B cell (primary cell): ENCODE results near the gene EVL. TPM values are rescaled to one million over a fixed set of nuclear protein-coding genes. Genes with fewer than 3 reads are reported as not detected.

Experiments used
- ATAC-seq: fragments of 200-7000 bp; cut with Tn5 transposase; one replicate; pipeline ENCODE4 v1.10.0; 2021; ENCODE audit warnings: low read depth, mild to moderate bottlenecking, moderate number of reproducible peaks, moderate library complexity
- CTCF ChIA-PET: fragments of 350-600 bp; sonication (Branson Sonifier 250); formaldehyde crosslinking; loops from one replicate; lab custom pipeline; 2021; ENCODE audit warnings: antibody characterized with exemption, inconsistent platforms; lab: Charles Lee
- POLR2A ChIA-PET: fragments of 350-600 bp; sonication (Branson Sonifier 250); formaldehyde crosslinking; loops from one replicate; lab custom pipeline; 2021; ENCODE audit warnings: antibody characterized with exemption; lab: Charles Lee
- DNase-seq: peaks from one replicate; pipeline ENCODE4 v3.0.0; 2013
- H2AFZ ChIP-seq: 2 replicates; pipeline ENCODE4 v1.6.1; 2012; ENCODE audit warnings: mild to moderate bottlenecking, low read depth, low read length; ENCODE audit not compliant: insufficient read depth, poor library complexity, severe bottlenecking
- H3K27ac ChIP-seq, 2 donors: 1 replicate in 1 of 2; 2 replicates in 1 of 2; pipeline ENCODE4 v1.5.1; 2012 to 2013; ENCODE audit warnings: low read length in 2 of 2, mild to moderate bottlenecking in 2 of 2, moderate library complexity in 1 of 2
- H3K27me3 ChIP-seq, 4 experiments: fragments of 200-600 bp in 1 of 4; sonication (generic) in 1 of 4; replicated peaks in 1 of 4; 1 replicate in 2 of 4; 2 replicates in 2 of 4; pipeline versions ENCODE4 v1.6.1 to v1.7.0; 2013 to 2016; ENCODE audit warnings: low read length in 3 of 4, mild to moderate bottlenecking in 2 of 4, mixed read lengths in 1 of 4, moderate library complexity in 1 of 4; ENCODE audit not compliant: insufficient read depth in 4 of 4, control insufficient read depth in 3 of 4; ENCODE audit errors: control extremely low read depth in 1 of 4
- H3K36me3 ChIP-seq, 2 experiments: replicated peaks in 1 of 2; 1 replicate in 1 of 2; 2 replicates in 1 of 2; pipeline versions ENCODE4 v1.6.1 to v1.7.1; 2013; ENCODE audit warnings: low read length in 1 of 2; ENCODE audit not compliant: insufficient read depth in 2 of 2, control insufficient read depth in 1 of 2; ENCODE audit errors: control extremely low read depth in 1 of 2, extremely low read depth in 1 of 2
- H3K4me1 ChIP-seq, 2 donors: fragments of 200-600 bp in 1 of 2; sonication (generic) in 1 of 2; 1 replicate in 1 of 2; 2 replicates in 1 of 2; pipeline versions ENCODE4 v1.5.1 to v1.6.1; 2013 to 2017; ENCODE audit warnings: low read length in 2 of 2; ENCODE audit not compliant: control insufficient read depth in 2 of 2, insufficient read depth in 2 of 2
- H3K4me2 ChIP-seq: replicated peaks from 2 replicates; pipeline ENCODE3; 2012; ENCODE audit warnings: mild to moderate bottlenecking, low read depth, low read length; ENCODE audit not compliant: poor library complexity, severe bottlenecking
- H3K4me3 ChIP-seq, 5 experiments: fragments of 200-600 bp in 1 of 5; sonication (generic) in 1 of 5; 1 replicate in 3 of 5; 2 replicates in 2 of 5; pipeline versions ENCODE4 v1.5.1 to v1.7.0; 2011 to 2016; ENCODE audit warnings: low read length in 4 of 5, mild to moderate bottlenecking in 4 of 5, low read depth in 2 of 5, control low read depth in 1 of 5, moderate library complexity in 1 of 5; ENCODE audit not compliant: insufficient read depth in 1 of 5; ENCODE audit errors: control extremely low read depth in 1 of 5, extremely low read depth in 1 of 5
- H3K79me2 ChIP-seq: fragments of 200-600 bp; sonication (generic); one replicate; pipeline ENCODE4 v1.6.0; 2016; ENCODE audit warnings: low read length; ENCODE audit not compliant: control insufficient read depth, insufficient read depth
- H3K9ac ChIP-seq: fragments of 200-600 bp; sonication (generic); 2 replicates; pipeline ENCODE4 v1.6.1; 2017; ENCODE audit warnings: mild to moderate bottlenecking, low read length, moderate library complexity
- H3K9me3 ChIP-seq, 3 donors: one replicate each; pipeline versions ENCODE4 v1.6.1 to v1.7.1; 2013; ENCODE audit warnings: low read length in 2 of 3; ENCODE audit not compliant: control insufficient read depth in 2 of 3, insufficient read depth in 1 of 3; ENCODE audit errors: control extremely low read depth in 1 of 3
- H4K20me1 ChIP-seq: 2 replicates; pipeline ENCODE4 v1.6.0; 2012; ENCODE audit warnings: mild to moderate bottlenecking, low read length; ENCODE audit not compliant: insufficient read depth, control insufficient read depth, poor library complexity, severe bottlenecking
- H3K27ac Mint-ChIP-seq: one replicate; pipeline ENCODE4 v1.8.0; 2021; ENCODE audit warnings: mixed read lengths
- H3K27me3 Mint-ChIP-seq: one replicate; pipeline ENCODE4 v1.8.0; 2021; ENCODE audit warnings: mixed read lengths
- H3K4me1 Mint-ChIP-seq: one replicate; pipeline ENCODE4 v1.8.0; 2021; ENCODE audit warnings: mixed read lengths
- H3K4me3 Mint-ChIP-seq: one replicate; pipeline ENCODE4 v1.8.0; 2021; ENCODE audit warnings: mixed read lengths
- H3K9me3 Mint-ChIP-seq: one replicate; pipeline ENCODE4 v1.8.0; 2022; ENCODE audit warnings: mixed read lengths; ENCODE audit not compliant: insufficient read depth
- CTCF ChIP-seq: fragments of 200-600 bp; IDR thresholded peaks from one replicate; pipeline ENCODE4 v1.8.0; 2022; ENCODE audit warnings: antibody characterized with exemption, mild to moderate bottlenecking
- EZH2 ChIP-seq: IDR thresholded peaks from 2 replicates; pipeline ENCODE4 v1.6.1; 2012; ENCODE audit warnings: borderline replicate concordance, low read depth, mild to moderate bottlenecking, moderate library complexity, low read length; ENCODE audit not compliant: insufficient read depth, poor library complexity, severe bottlenecking
- WGBS: methylation state at CpG from one replicate; pipeline ENCODE4 v1.1.5; 2013; ENCODE audit warnings: missing lambda C conversion rate; ENCODE audit not compliant: insufficient coverage; 5-methylcytosine and 5-hydroxymethylcytosine counted together
- intact Hi-C: fragments of 100-400 bp; cut with micrococcal nuclease; formaldehyde crosslinking; loops from one replicate; pipeline ENCODE4 v1.10.0; 2022
- polyA plus RNA-seq: library from polyadenylated mRNA; depleted of rRNA; stranded (reverse); fragments of >200 nt; gene quantifications from 2 replicates; pipeline ENCODE4 v1.2.3, GENCODE V29; 2012
- total RNA-seq, 2 donors: library from RNA; stranded (reverse); fragments of 120-200 nt in 1 of 2; gene quantifications; 1 replicate in 1 of 2; 2 replicates in 1 of 2; pipeline versions ENCODE4 v1.2.3 to v1.2.4, GENCODE V29; 2013 to 2022

EVL gene
- total and polyA plus RNA-seq, 2 donors (not counting 1 experiment from before 2014, with no cell fraction given): 486 to 892 TPM

- H3K27ac Mint-ChIP-seq: no peak overlapping the region
- Histone ChIP-seq H2AFZ (no peak overlapping the region), H3K9ac (no peak overlapping the region), H3K79me2 (peaks cover 66% of the 10 kb centered on the region), H3K4me2 (no peak overlapping the region), H3K27me3 (no peaks in the 10 kb centered on the region), H3K9me3 (no peaks in the 10 kb centered on the region), H4K20me1 (peaks cover 83% of the 10 kb centered on the region), H3K4me3 (no peak overlapping the region), H3K36me3 (peaks cover 0 to 87% of the 10 kb centered on the region in 2 experiments), H3K27ac (no peak overlapping the region), H3K4me1 (no peaks in the 10 kb centered on the region)
- no peaks in the 10 kb centered on the region for H3K9me3 Mint-ChIP-seq
- no peak for DNase-seq
- 90% methylated on average over 20 of the region's 20 CpGs for WGBS
- intact Hi-C loops: no loop called here
- ATAC-seq: no peak
- ChIA-PET CTCF (no interaction called here), POLR2A (no interaction called here)
- H3K4me1 Mint-ChIP-seq: no peaks in the 10 kb centered on the region
- H3K27me3 Mint-ChIP-seq: no peaks in the 10 kb centered on the region
- H3K4me3 Mint-ChIP-seq: no peak overlapping the region
- TF ChIP-seq CTCF (no peak), EZH2 (no peak)
Observed at GRCh38 chr14:100124551-100125088, 59.4 kb downstream of the EVL start.

- Histone ChIP-seq H3K9ac (no peak overlapping the region), H2AFZ (no peak overlapping the region), H3K79me2 (peaks cover 64% of the 10 kb centered on the region), H3K4me2 (no peak overlapping the region), H4K20me1 (peaks cover 82% of the 10 kb centered on the region), H3K4me3 (no peak overlapping the region), H3K9me3 (no peaks in the 10 kb centered on the region), H3K27ac (no peak overlapping the region), H3K27me3 (no peaks in the 10 kb centered on the region), H3K36me3 (peaks cover 0 to 88% of the 10 kb centered on the region in 2 experiments), H3K4me1 (no peaks in the 10 kb centered on the region)
- Mint-ChIP-seq H3K4me1 (no peaks in the 10 kb centered on the region), H3K27me3 (no peaks in the 10 kb centered on the region), H3K9me3 (no peaks in the 10 kb centered on the region), H3K27ac (no peak overlapping the region), H3K4me3 (no peak overlapping the region)
- no peak for ATAC-seq
- intact Hi-C loops: no loop called here
- TF ChIP-seq CTCF (no peak), EZH2 (no peak)
- ChIA-PET CTCF (interaction anchor here (0.6 kb wide), 1 partner anchor 67 kb away, joined by 4 read pairs; no protein-coding TSS in a partner anchor), POLR2A (no interaction called here)
- DNase-seq: no peak
- 93% methylated on average over 13 of the region's 13 CpGs for WGBS
Observed at GRCh38 chr14:100126401-100126800, 61.2 kb downstream of the EVL start.
